Mesothelial cell of epicardium (in vitro differentiated cells): Measurements from ENCODE around the gene FMN2. TPM values are rescaled to one million over a fixed set of nuclear protein-coding genes. Genes with fewer than 3 reads are reported as not detected.

Source experiments
- DNase-seq, 2 experiments: peaks; one replicate each; pipeline ENCODE4 v3.0.0; 2021; ENCODE audit warnings: low spot score in 2 of 2; ENCODE audit not compliant: unreplicated experiment in 2 of 2
- H3K27ac Mint-ChIP-seq: 2 replicates; pipeline ENCODE4 v1.8.0; 2021; ENCODE audit warnings: mixed read lengths
- H3K27me3 Mint-ChIP-seq: 2 replicates; pipeline ENCODE4 v1.8.0; 2021; ENCODE audit warnings: low read depth, mixed read lengths
- H3K36me3 Mint-ChIP-seq: 2 replicates; pipeline ENCODE4 v1.8.0; 2021; ENCODE audit warnings: mixed read lengths
- H3K4me1 Mint-ChIP-seq: 2 replicates; pipeline ENCODE4 v1.8.0; 2021; ENCODE audit warnings: mixed read lengths
- H3K4me3 Mint-ChIP-seq: 2 replicates; pipeline ENCODE4 v1.8.0; 2021; ENCODE audit warnings: mild to moderate bottlenecking, moderate library complexity, mixed read lengths
- H3K9me3 Mint-ChIP-seq: 2 replicates; pipeline ENCODE4 v1.8.0; 2021; ENCODE audit warnings: mixed read lengths
- CTCF ChIP-seq: fragments of 200-600 bp; sonication (generic); IDR thresholded peaks from one replicate; pipeline ENCODE4 v1.5.0; 2021; ENCODE audit warnings: antibody characterized with exemption; ENCODE audit not compliant: unreplicated experiment
- total RNA-seq: library from RNA; stranded (reverse); gene quantifications from 3 replicates; pipeline ENCODE4 v1.2.1, GENCODE V29; 2021

The FMN2 gene
- total RNA-seq, 1 donor from 2014 or later, result 0.54 TPM

- no peak for TF ChIP-seq CTCF
- Mint-ChIP-seq H3K27ac (no peak overlapping the region), H3K4me1 (peaks cover 8% of the 10 kb centered on the region), H3K4me3 (peak overlapping the region; percentile 68), H3K9me3 (no peaks in the 10 kb centered on the region), H3K27me3 (peaks cover 85% of the 10 kb centered on the region), H3K36me3 (no peaks in the 10 kb centered on the region)
- DNase-seq, result no peak
Observed at GRCh38 chr1:240090957-240091600, 604 bp upstream of the FMN2 start.

- TF ChIP-seq CTCF, result no peak
- H3K27ac Mint-ChIP-seq, result no peak overlapping the region
- peaks cover 8% of the 10 kb centered on the region for H3K4me1 Mint-ChIP-seq
- no peaks in the 10 kb centered on the region for H3K36me3 Mint-ChIP-seq
- peak; percentile 27 to 62 for DNase-seq
- peaks cover 88% of the 10 kb centered on the region for H3K27me3 Mint-ChIP-seq
- no peaks in the 10 kb centered on the region for H3K9me3 Mint-ChIP-seq
- peak overlapping the region; percentile 64 for H3K4me3 Mint-ChIP-seq
Observed at GRCh38 chr1:240092301-240093119, 827 bp downstream of the FMN2 start.

- Mint-ChIP-seq H3K9me3 (no peaks in the 10 kb centered on the region), H3K36me3 (no peaks in the 10 kb centered on the region), H3K4me1 (peaks cover 8% of the 10 kb centered on the region), H3K27ac (no peak overlapping the region), H3K4me3 (peak overlapping the region; percentile 48), H3K27me3 (peaks cover 86% of the 10 kb centered on the region)
- DNase-seq, result peak in 1 of 2 experiments; percentile 39
- TF ChIP-seq CTCF, result no peak
Observed at GRCh38 chr1:240093120-240093961, 1.7 kb downstream of the FMN2 start.

GRCh38 chr1:240094041-240094722 is 2.5 kb downstream of the FMN2 start:
- no peak overlapping the region for H3K27ac Mint-ChIP-seq
- H3K4me3 Mint-ChIP-seq, result peak overlapping the region; percentile 30
- TF ChIP-seq CTCF, result no peak
- H3K4me1 Mint-ChIP-seq, result peaks cover 8% of the 10 kb centered on the region
- H3K27me3 Mint-ChIP-seq, result peaks cover 86% of the 10 kb centered on the region
- no peaks in the 10 kb centered on the region for H3K36me3 Mint-ChIP-seq
- no peaks in the 10 kb centered on the region for H3K9me3 Mint-ChIP-seq
- DNase-seq, result no peak

GRCh38 chr1:240096974-240097373 is 5.3 kb downstream of the FMN2 start:
- H3K36me3 Mint-ChIP-seq, result no peaks in the 10 kb centered on the region
- no peak for TF ChIP-seq CTCF
- peaks cover 87% of the 10 kb centered on the region for H3K27me3 Mint-ChIP-seq
- H3K9me3 Mint-ChIP-seq, result no peaks in the 10 kb centered on the region
- H3K27ac Mint-ChIP-seq, result no peak overlapping the region
- peaks cover 3% of the 10 kb centered on the region for H3K4me1 Mint-ChIP-seq
- H3K4me3 Mint-ChIP-seq, result no peak overlapping the region
- DNase-seq, result no peak
